AG04449 (cell line): Measurements from ENCODE around the gene JPH3.
A peak's percentile ranks its signal among the peaks of the same experiment; 100 is the strongest.

Experiments
- CTCF ChIA-PET: fragments of 350-600 bp; formaldehyde crosslinking; extraction: SDS; loops from one replicate; lab custom pipeline; 2021; ENCODE audit warnings: antibody characterized with exemption; lab: Yijun Ruan, JAX
- POLR2A ChIA-PET: fragments of 400-600, 350-600 bp; formaldehyde crosslinking; extraction: SDS; loops from one replicate; lab custom pipeline; 2020; ENCODE audit warnings: antibody characterized with exemption, inconsistent platforms; lab: Yijun Ruan, JAX
- DNase-seq: peaks from one replicate; pipeline ENCODE4 v3.0.0-alpha.2; 2010; ENCODE audit warnings: low read depth, low spot score
- H3K4me3 ChIP-seq: 2 replicates; pipeline ENCODE4 v1.5.1; 2011; ENCODE audit warnings: low read depth, mild to moderate bottlenecking, control low read depth, low read length
- TF ChIP-seq, protein P1 (sequence below): IDR thresholded peaks from one replicate; pipeline ENCODE4 v1.5.1; 2011; ENCODE audit warnings: mild to moderate bottlenecking, moderate library complexity, low read length, control low read depth, inconsistent platforms; ENCODE audit not compliant: insufficient read depth; ENCODE audit errors: missing control alignments

The JPH3 gene

GRCh38 chr16:87628246-87628923 is 26.1 kb downstream of the JPH3 start:
- DNase-seq: no peak
- TF ChIP-seq, protein P1, sequence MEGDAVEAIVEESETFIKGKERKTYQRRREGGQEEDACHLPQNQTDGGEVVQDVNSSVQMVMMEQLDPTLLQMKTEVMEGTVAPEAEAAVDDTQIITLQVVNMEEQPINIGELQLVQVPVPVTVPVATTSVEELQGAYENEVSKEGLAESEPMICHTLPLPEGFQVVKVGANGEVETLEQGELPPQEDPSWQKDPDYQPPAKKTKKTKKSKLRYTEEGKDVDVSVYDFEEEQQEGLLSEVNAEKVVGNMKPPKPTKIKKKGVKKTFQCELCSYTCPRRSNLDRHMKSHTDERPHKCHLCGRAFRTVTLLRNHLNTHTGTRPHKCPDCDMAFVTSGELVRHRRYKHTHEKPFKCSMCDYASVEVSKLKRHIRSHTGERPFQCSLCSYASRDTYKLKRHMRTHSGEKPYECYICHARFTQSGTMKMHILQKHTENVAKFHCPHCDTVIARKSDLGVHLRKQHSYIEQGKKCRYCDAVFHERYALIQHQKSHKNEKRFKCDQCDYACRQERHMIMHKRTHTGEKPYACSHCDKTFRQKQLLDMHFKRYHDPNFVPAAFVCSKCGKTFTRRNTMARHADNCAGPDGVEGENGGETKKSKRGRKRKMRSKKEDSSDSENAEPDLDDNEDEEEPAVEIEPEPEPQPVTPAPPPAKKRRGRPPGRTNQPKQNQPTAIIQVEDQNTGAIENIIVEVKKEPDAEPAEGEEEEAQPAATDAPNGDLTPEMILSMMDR: no peak
- H3K4me3 ChIP-seq: no peak overlapping the region
- POLR2A ChIA-PET: no interaction called here
- CTCF ChIA-PET: no interaction called here

DNA sequence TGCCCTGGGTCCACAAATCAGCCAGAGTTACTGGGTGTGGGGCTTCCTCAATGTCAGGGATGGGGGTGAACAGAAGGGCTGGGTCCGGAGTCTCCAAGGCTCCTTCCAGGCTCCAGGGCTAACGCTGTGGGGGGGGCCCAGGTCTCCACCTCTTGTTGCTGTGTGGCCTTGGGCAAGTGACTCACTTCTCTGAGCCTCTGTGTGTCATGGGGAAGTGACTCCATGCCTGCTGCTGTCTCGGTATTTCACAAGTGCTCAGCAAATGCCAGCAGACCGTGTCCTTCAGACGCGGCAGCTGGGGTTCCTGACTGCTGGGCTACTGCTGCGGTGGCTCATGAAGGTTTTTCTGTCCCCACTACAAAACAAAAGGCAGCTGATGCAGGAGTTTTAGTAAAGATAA is 26.6 kb downstream of the JPH3 start:
- POLR2A ChIA-PET: no interaction called here
- DNase-seq: no peak
- CTCF ChIA-PET: no interaction called here
- no peak overlapping the region for H3K4me3 ChIP-seq
- TF ChIP-seq, protein P1: no peak

GRCh38 chr16:87631067-87631466 is 28.8 kb downstream of the JPH3 start:
- no peak for DNase-seq
- ChIA-PET POLR2A (no interaction called here), CTCF (interaction anchor here (0.8 to 2.2 kb wide), 5 partner anchors 42 to 216 kb away, joined by 3 to 10 read pairs (median 4); no protein-coding TSS in a partner anchor)
- TF ChIP-seq, protein P1: no peak
- H3K4me3 ChIP-seq: no peak overlapping the region

DNA sequence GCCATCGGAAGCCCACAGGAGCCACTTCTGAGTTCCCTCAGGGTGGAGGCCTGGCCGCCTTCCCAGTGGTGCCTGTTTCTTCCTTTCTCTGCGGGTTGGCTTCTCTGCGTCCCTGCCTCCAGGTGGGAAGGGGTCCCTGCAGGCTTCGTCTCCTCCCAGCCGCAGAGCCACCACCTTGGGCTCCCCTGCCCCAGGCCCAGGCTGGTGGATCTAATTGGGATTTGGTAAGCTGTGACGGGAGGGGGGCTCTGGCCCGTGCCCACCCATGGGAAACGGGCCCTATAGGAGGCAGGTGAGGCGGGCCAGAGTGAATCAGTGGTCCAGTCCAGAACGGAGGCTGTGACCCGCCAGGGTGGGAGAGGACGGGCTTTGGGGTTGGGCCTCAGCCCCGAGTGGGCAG is 32.1 kb downstream of the JPH3 start:
- H3K4me3 ChIP-seq: no peak overlapping the region
- no peak for DNase-seq
- TF ChIP-seq, protein P1: no peak
- POLR2A ChIA-PET: no interaction called here
- CTCF ChIA-PET: interaction anchor here (1.0 to 5.4 kb wide), 16 partner anchors 10 to 249 kb away, joined by 3 to 222 read pairs (median 11); no protein-coding TSS in a partner anchor

GRCh38 chr16:87635541-87636049 is 33.3 kb downstream of the JPH3 start:
- no peak for DNase-seq
- H3K4me3 ChIP-seq: no peak overlapping the region
- TF ChIP-seq, protein P1: peak; percentile 74
- ChIA-PET CTCF (interaction anchor here (0.6 to 5.4 kb wide), 75 partner anchors 9 to 1077 kb away, joined by 3 to 222 read pairs (median 5); partner anchors contain the start of genes KLHDC4 and MAP1LC3B), POLR2A (no interaction called here)

DNA sequence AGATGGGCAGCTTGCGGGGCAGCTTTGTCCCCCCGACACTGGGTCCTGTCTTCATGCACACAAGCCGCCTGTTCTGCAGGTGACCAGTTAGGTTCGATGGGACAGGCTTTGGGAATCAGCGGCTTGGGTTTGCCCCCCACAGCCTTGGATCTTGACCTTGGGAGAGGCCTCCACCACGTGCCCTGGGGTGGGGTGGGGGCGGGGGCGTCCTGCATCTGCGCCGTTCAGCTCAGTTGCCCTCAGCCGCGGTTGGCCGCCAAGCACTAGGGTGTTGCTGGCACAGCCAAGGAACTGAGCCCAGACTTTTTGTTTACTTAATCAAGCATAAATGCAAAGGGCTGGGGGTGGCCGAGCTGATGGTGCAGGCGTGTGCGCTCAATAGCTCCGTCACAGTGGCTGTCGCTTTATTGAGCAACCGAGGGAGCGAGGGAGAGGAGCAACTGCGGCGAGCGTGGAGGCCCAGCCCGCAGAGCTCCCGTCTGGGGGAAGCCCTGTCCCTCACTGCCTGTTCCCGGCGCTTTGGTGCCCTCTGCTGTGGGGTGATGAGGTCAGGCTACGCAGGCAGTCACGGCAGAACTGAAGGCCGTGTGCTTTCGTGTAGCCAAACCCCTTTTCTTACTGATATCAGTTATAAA is 33.9 kb downstream of the JPH3 start:
- TF ChIP-seq, protein P1: peak; percentile 85

More for the DNA sequence above, 33.9 kb downstream of the JPH3 start:
- DNase-seq: peak; percentile 7
- ChIA-PET POLR2A (no interaction called here), CTCF (interaction anchor here (0.6 to 5.4 kb wide), 75 partner anchors 9 to 1077 kb away, joined by 3 to 222 read pairs (median 5); partner anchors contain the start of genes KLHDC4 and MAP1LC3B)
- no peak overlapping the region for H3K4me3 ChIP-seq
